HG02623 (cell line): ENCODE data around the gene RECK.

ENCODE experiments used
- ATAC-seq: cut with Tn5 transposase; IDR thresholded peaks from one replicate; pipeline ENCODE4 v1.9.1; 2021; ENCODE audit warnings: moderate library complexity; ENCODE audit not compliant: unreplicated experiment

RECK gene

GRCh38 chr9:36136894-36137391 is 100.2 kb downstream of the RECK start:
- peak; percentile 31 for ATAC-seq

GRCh38 chr9:36137392-36138004 is 100.8 kb downstream of the RECK start:
- ATAC-seq, result no peak

GRCh38 chr9:36138496-36138895 is 101.8 kb downstream of the RECK start:
- ATAC-seq, result no peak

GRCh38 chr9:36138901-36139300 is 102.2 kb downstream of the RECK start:
- ATAC-seq, result no peak

- no peak for ATAC-seq
These were observed 103.7 kb downstream of the RECK start for GRCh38 chr9:36140086-36141084.

GRCh38 chr9:36141288-36141687 is 104.6 kb downstream of the RECK start:
- ATAC-seq, result no peak

- ATAC-seq, result no peak
These were observed 105.0 kb downstream of the RECK start for GRCh38 chr9:36141761-36142160.

GRCh38 chr9:36142510-36143244 is 106.0 kb downstream of the RECK start:
- ATAC-seq, result no peak

GRCh38 chr9:36143245-36143641 is 106.5 kb downstream of the RECK start:
- ATAC-seq, result no peak

- ATAC-seq, result no peak
These were observed 107.9 kb downstream of the RECK start for GRCh38 chr9:36144309-36145232.

- no peak for ATAC-seq
These were observed 109.3 kb downstream of the RECK start for GRCh38 chr9:36145970-36146369.

- ATAC-seq, result no peak
These were observed 109.9 kb downstream of the RECK start for GRCh38 chr9:36146651-36147050.

- ATAC-seq, result no peak
These were observed 110.9 kb downstream of the RECK start for GRCh38 chr9:36147441-36148175.

GRCh38 chr9:36148311-36149051 is 111.8 kb downstream of the RECK start:
- ATAC-seq, result no peak

GRCh38 chr9:36149197-36149596 is 112.5 kb downstream of the RECK start:
- ATAC-seq, result no peak

GRCh38 chr9:36150574-36151315 is 114.0 kb downstream of the RECK start:
- no peak for ATAC-seq

GRCh38 chr9:36151316-36152210 is 114.8 kb downstream of the RECK start:
- peak; percentile 75 for ATAC-seq
